Lung (tissue), 12 donors: ENCODE results near the gene MINDY4B. TPM values are rescaled to one million over a fixed set of nuclear protein-coding genes. Genes with fewer than 3 reads are reported as not detected.

Source experiments
- ATAC-seq: fragments of 200-7000 bp; cut with Tn5 transposase; one replicate; pipeline ENCODE4 v1.9.1; 2020; ENCODE audit warnings: moderate number of reproducible peaks; ENCODE audit not compliant: insufficient read depth, low FRiP score
- DNase-seq, 3 donors: peaks; one replicate each; pipeline ENCODE4 v3.0.0-alpha.2; 2013 to 2017
- H3K27ac ChIP-seq, 2 donors: one replicate each; pipeline ENCODE4 v1.5.1; 2013; ENCODE audit warnings: mild to moderate bottlenecking in 2 of 2, moderate library complexity in 2 of 2, control low read depth in 1 of 2, inconsistent platforms in 1 of 2, low read depth in 1 of 2, low read length in 1 of 2
- H3K27me3 ChIP-seq, 3 donors: one replicate each; pipeline ENCODE4 v1.5.1; 2013; ENCODE audit warnings: low read length in 2 of 3; ENCODE audit not compliant: control insufficient read depth in 3 of 3, insufficient read depth in 3 of 3
- H3K36me3 ChIP-seq, 4 donors: one replicate each; pipeline ENCODE4 v1.5.1; 2013; ENCODE audit warnings: low read length in 4 of 4, mild to moderate bottlenecking in 1 of 4, moderate library complexity in 1 of 4; ENCODE audit not compliant: control insufficient read depth in 4 of 4, insufficient read depth in 4 of 4
- H3K4me1 ChIP-seq, 5 donors: one replicate each; pipeline ENCODE4 v1.5.1; 2013; ENCODE audit warnings: low read length in 5 of 5, mild to moderate bottlenecking in 2 of 5, moderate library complexity in 1 of 5; ENCODE audit not compliant: control insufficient read depth in 5 of 5, insufficient read depth in 5 of 5
- H3K4me3 ChIP-seq: one replicate; pipeline ENCODE4 v1.5.1; 2013; ENCODE audit warnings: mild to moderate bottlenecking, control low read depth, moderate library complexity
- H3K9ac ChIP-seq, 2 donors: one replicate each; pipeline ENCODE4 v1.5.1; 2013; ENCODE audit warnings: low read length in 2 of 2, control low read depth in 1 of 2; ENCODE audit not compliant: insufficient read depth in 1 of 2
- H3K9me3 ChIP-seq, 4 donors: one replicate each; pipeline ENCODE4 v1.5.1; 2013; ENCODE audit warnings: low read length in 3 of 4, mild to moderate bottlenecking in 1 of 4, moderate library complexity in 1 of 4; ENCODE audit not compliant: control insufficient read depth in 4 of 4, insufficient read depth in 3 of 4
- WGBS, 2 donors: extraction: QIAGEN DNeasy Blood & Tissue Kit; methylation state at CpG; one replicate each; pipeline ENCODE4 v1.1.7; 2013; 5-methylcytosine and 5-hydroxymethylcytosine counted together
- polyA plus RNA-seq, 2 donors: library from polyadenylated mRNA; stranded (reverse); fragments of 200-250 nt; gene quantifications; one replicate each; pipeline ENCODE4 v1.2.1, GENCODE V29; 2013
- total RNA-seq, 2 donors: library from RNA; depleted of rRNA in 1 of 2; stranded (reverse); fragments of >200 nt in 1 of 2; gene quantifications; one replicate each; pipeline ENCODE4 v1.2.1, GENCODE V29; 2014 to 2021
- TF ChIP-seq, protein P1 (sequence below): IDR thresholded peaks from 2 replicates; pipeline ENCODE4 v1.5.1; 2012; ENCODE audit warnings: mild to moderate bottlenecking; ENCODE audit errors: control extremely low read depth, extremely low read depth
- donor health status: control.
- donor health status: control.
- donor health status: Bipolar disorder and iron deficiency.
- donor health status: healthy.
- donor health status: DM: yes; HTN: yes; CAD: no.

Gene MINDY4B
- total and polyA plus RNA-seq, 4 donors = not detected

DNA sequence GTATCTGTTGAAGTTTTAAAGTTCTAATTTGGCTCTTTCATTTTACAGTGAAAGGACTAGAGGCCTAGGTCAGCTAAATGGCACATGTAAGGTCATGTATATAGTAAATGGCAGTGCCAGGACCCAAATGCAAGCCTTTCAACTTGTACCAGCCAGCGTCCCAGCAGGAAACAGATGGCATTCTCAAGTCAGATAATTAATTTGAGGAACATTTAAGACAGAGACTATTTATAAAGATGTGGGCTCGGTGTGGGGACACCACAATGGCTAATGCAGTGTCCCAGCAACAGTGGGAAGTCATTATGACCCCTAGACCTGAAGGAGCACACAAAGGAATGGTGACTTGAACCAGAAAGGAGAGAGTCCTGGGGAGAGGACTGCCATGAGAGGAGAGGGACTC lies 6.1 kb downstream of the MINDY4B start:
- Histone ChIP-seq H3K27me3 (no peaks in the 10 kb centered on the region), H3K4me1 (peaks cover 0 to 14% (median 3%) of the 10 kb centered on the region in 5 donors), H3K27ac (no peak overlapping the region), H3K9ac (no peak overlapping the region), H3K4me3 (no peak overlapping the region), H3K9me3 (peaks cover 0 to 2% (median 0%) of the 10 kb centered on the region in 4 donors), H3K36me3 (no peaks in the 10 kb centered on the region)
- WGBS, 2 donors = 11 to 37% methylated on average over 2 of the region's 2 CpGs
- ATAC-seq (no peak), DNase-seq (no peak)
- TF ChIP-seq, protein P1, sequence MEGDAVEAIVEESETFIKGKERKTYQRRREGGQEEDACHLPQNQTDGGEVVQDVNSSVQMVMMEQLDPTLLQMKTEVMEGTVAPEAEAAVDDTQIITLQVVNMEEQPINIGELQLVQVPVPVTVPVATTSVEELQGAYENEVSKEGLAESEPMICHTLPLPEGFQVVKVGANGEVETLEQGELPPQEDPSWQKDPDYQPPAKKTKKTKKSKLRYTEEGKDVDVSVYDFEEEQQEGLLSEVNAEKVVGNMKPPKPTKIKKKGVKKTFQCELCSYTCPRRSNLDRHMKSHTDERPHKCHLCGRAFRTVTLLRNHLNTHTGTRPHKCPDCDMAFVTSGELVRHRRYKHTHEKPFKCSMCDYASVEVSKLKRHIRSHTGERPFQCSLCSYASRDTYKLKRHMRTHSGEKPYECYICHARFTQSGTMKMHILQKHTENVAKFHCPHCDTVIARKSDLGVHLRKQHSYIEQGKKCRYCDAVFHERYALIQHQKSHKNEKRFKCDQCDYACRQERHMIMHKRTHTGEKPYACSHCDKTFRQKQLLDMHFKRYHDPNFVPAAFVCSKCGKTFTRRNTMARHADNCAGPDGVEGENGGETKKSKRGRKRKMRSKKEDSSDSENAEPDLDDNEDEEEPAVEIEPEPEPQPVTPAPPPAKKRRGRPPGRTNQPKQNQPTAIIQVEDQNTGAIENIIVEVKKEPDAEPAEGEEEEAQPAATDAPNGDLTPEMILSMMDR = no peak

DNA sequence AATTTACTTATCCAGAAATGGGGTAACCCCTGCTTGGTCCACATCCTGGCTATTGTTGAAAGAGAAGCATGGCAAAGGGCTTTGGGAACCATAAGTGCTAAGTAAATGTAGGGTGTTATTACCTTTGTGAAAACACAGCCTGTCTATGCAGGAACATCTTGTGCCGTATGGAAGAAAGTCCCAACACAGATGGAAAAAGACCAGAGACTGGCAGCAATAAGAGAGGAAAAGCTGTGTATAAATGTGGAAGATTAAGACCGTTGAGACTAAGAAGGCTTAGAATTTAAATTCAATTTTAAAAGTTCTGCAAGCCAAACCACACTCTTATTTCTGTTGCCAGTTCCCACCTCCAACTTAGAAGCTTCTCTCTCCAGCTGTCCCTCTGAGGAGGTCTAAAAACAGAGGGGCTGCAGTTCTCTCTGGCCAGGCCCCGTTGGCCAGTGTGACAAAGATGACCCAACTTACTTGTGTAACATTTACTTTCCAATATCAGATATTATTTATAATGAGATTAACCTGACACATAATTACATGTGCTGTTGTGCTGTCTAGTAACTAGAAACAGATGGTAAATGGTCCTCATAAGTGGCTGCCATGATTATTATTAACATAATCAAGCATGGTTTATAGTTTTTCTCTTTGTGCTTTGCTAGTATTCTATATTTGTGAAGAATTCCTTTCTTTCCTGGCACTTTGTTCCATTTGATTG lies 7.0 kb downstream of the MINDY4B start:
- H3K4me3 ChIP-seq = no peak overlapping the region
- H3K27ac ChIP-seq = no peak overlapping the region
- DNase-seq = peak; percentile 67 to 88 (median 88)
- TF ChIP-seq, protein P1 = no peak
- no peaks in the 10 kb centered on the region for H3K27me3 ChIP-seq
- H3K36me3 ChIP-seq = no peaks in the 10 kb centered on the region
- H3K9ac ChIP-seq = no peak overlapping the region
- WGBS, 2 donors = 77 to 79% methylated on average over 3 of the region's 3 CpGs
- no peak for ATAC-seq
- H3K9me3 ChIP-seq = peaks cover 0 to 2% (median 0%) of the 10 kb centered on the region in 4 donors
- peaks cover 0 to 11% (median 3%) of the 10 kb centered on the region in 5 donors for H3K4me1 ChIP-seq

DNA sequence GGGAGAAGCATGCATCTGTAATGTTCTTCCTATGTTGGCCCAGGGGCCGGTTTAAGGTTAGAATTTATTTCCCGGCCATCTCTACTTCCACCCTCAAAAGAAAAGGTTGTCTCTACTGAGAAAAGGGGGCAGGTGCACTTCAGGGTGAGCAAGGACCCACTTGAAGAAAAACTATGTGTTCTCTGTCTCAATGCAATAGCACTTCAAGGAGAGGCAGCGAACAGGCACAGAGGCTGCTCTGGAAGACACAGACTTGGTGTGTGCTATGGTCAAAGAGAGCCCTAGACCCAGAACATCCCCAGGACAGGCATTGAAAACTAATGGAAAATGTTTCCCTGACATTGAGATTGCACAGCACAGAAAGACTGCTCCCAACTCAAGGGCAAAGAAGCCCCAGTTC lies 7.6 kb downstream of the MINDY4B start:
- H3K4me1 ChIP-seq = peaks cover 0 to 11% (median 3%) of the 10 kb centered on the region in 5 donors
- TF ChIP-seq, protein P1 = no peak
- ATAC-seq (no peak), DNase-seq (no peak)
- H3K27ac ChIP-seq = no peak overlapping the region
- no peak overlapping the region for H3K9ac ChIP-seq
- no peaks in the 10 kb centered on the region for H3K27me3 ChIP-seq
- H3K36me3 ChIP-seq = no peaks in the 10 kb centered on the region
- H3K9me3 ChIP-seq = peaks cover 0 to 2% (median 0%) of the 10 kb centered on the region in 4 donors
- no peak overlapping the region for H3K4me3 ChIP-seq
- 57 to 74% methylated on average over 3 of the region's 3 CpGs for WGBS, 2 donors

DNA sequence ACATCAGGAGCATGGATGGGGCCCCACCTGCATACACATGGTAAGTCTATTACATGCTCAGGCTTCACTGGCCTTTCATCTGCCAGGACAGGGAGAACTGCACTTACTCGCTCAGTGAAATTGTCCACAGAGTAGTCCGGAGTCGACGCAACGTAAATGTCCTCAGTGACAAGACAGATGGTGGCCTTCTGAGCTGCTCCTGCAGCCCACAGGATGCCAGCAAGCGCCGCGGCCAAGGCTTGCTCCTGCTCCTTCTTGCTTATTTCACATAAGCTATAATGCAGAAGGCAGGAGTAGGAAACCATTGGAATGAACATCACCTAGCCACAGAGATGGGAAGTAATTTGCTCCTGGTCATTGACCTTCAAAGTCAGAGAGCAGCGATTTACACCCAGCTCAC lies 14.4 kb downstream of the MINDY4B start:
- H3K4me3 ChIP-seq = no peak overlapping the region
- DNase-seq (no peak), ATAC-seq (no peak)
- peak overlapping the region in 1 of 2 donors; percentile 37 for H3K27ac ChIP-seq
- no peak overlapping the region for H3K9ac ChIP-seq
- no peaks in the 10 kb centered on the region for H3K27me3 ChIP-seq
- no peaks in the 10 kb centered on the region for H3K4me1 ChIP-seq
- 88 to 89% methylated on average over 9 of the region's 9 CpGs for WGBS, 2 donors
- H3K36me3 ChIP-seq = no peaks in the 10 kb centered on the region
- H3K9me3 ChIP-seq = no peaks in the 10 kb centered on the region
- TF ChIP-seq, protein P1 = no peak
